Keratinocyte (primary cell): ENCODE results near the gene EIF3B. TPM values are rescaled to one million over a fixed set of nuclear protein-coding genes. Genes with fewer than 3 reads are reported as not detected.

Source experiments
- DNase-seq: peaks from one replicate; pipeline ENCODE4 v3.0.0-alpha.2; 2011; ENCODE audit warnings: low read depth, missing footprints, low spot score
- FAIRE-seq: peaks from 2 replicates; lab custom pipeline; 2011; peaks lifted over from hg19 to GRCh38; lab: Jason Lieb, UNC
- H2AFZ ChIP-seq: 2 replicates; pipeline ENCODE4 v1.6.0; 2012; ENCODE audit warnings: low read length, control low read depth, inconsistent platforms; ENCODE audit not compliant: control insufficient read depth
- H3K27ac ChIP-seq: 2 replicates; pipeline ENCODE4 v1.5.1; 2011; ENCODE audit warnings: low read length; ENCODE audit not compliant: control insufficient read depth, insufficient read depth
- H3K27me3 ChIP-seq: 3 replicates; pipeline ENCODE4 v1.6.0; 2011; ENCODE audit warnings: low read length; ENCODE audit not compliant: control insufficient read depth, insufficient read depth; ENCODE audit errors: extremely low read depth
- H3K36me3 ChIP-seq, 2 experiments: 2 replicates in 1 of 2; 3 replicates in 1 of 2; pipeline ENCODE4 v1.5.1; 2011; ENCODE audit warnings: low read length in 2 of 2, mild to moderate bottlenecking in 1 of 2; ENCODE audit not compliant: control insufficient read depth in 2 of 2, insufficient read depth in 2 of 2; ENCODE audit errors: extremely low read depth in 1 of 2
- H3K4me1 ChIP-seq: 3 replicates; pipeline ENCODE4 v1.5.1; 2011; ENCODE audit warnings: low read length; ENCODE audit not compliant: control insufficient read depth, insufficient read depth; ENCODE audit errors: extremely low read depth
- H3K4me2 ChIP-seq: 3 replicates; pipeline ENCODE4 v1.6.0; 2011; ENCODE audit warnings: low read depth, low read length; ENCODE audit not compliant: control insufficient read depth, insufficient read depth; ENCODE audit errors: extremely low read depth
- H3K4me3 ChIP-seq, 3 experiments: fragments of 200-600 bp in 1 of 3; sonication (generic) in 1 of 3; 2 replicates in 2 of 3; 3 replicates in 1 of 3; pipeline ENCODE4 v1.5.1; 2011 to 2016; ENCODE audit warnings: low read length in 3 of 3, mild to moderate bottlenecking in 3 of 3, control low read depth in 2 of 3, inconsistent platforms in 1 of 3, low read depth in 1 of 3, mixed read lengths in 1 of 3, mixed run types in 1 of 3, moderate library complexity in 1 of 3; ENCODE audit not compliant: control insufficient read depth in 2 of 3, insufficient read depth in 2 of 3; ENCODE audit errors: extremely low read depth in 1 of 3
- H3K79me2 ChIP-seq: 2 replicates; pipeline ENCODE4 v1.6.0; 2012; ENCODE audit warnings: low read length; ENCODE audit not compliant: control insufficient read depth, insufficient read depth
- H3K9ac ChIP-seq: 3 replicates; pipeline ENCODE4 v1.6.0; 2011; ENCODE audit warnings: low read length; ENCODE audit not compliant: control insufficient read depth, insufficient read depth; ENCODE audit errors: extremely low read depth
- H3K9me1 ChIP-seq: 3 replicates; pipeline ENCODE4 v1.6.0; 2011; ENCODE audit warnings: low read length; ENCODE audit not compliant: control insufficient read depth, insufficient read depth; ENCODE audit errors: extremely low read depth
- H3K9me3 ChIP-seq: 2 replicates; pipeline ENCODE4 v1.5.1; 2012; ENCODE audit warnings: low read depth, low read length; ENCODE audit not compliant: control insufficient read depth
- H4K20me1 ChIP-seq: 3 replicates; pipeline ENCODE4 v1.6.0; 2011; ENCODE audit warnings: low read length; ENCODE audit not compliant: control insufficient read depth, insufficient read depth; ENCODE audit errors: extremely low read depth
- EZH2 ChIP-seq: IDR thresholded peaks from one replicate; pipeline ENCODE4 v1.6.1; 2012; ENCODE audit warnings: inconsistent platforms, mild to moderate bottlenecking, low read length, moderate library complexity
- dilution Hi-C: fragments of 300-500 bp; cut with MboI; formaldehyde crosslinking; loops from one replicate; pipeline ENCODE4 v1.7.0; 2020; ENCODE audit warnings: low sequenced_read_pairs; ENCODE audit not compliant: extremely low pct_ligation_motif_present
- polyA plus RNA-seq, 5 experiments: library from polyadenylated mRNA; depleted of rRNA in 3 of 5; stranded (reverse) in 3 of 5; stranded (forward) in 1 of 5; unstranded in 1 of 5; fragments of >200 nt; gene quantifications; 1 replicate in 1 of 5; 2 replicates in 3 of 5; 3 replicates in 1 of 5; pipeline versions ENCODE4 v1.2.1 to v1.2.3, GENCODE V29; 2011 to 2012; ENCODE audit warnings: missing spikeins in 2 of 5, low read depth in 1 of 5, low replicate concordance in 1 of 5
- TF ChIP-seq, protein P1 (sequence below), 3 experiments: IDR thresholded peaks in 1 of 3; conservative IDR thresholded peaks in 1 of 3; optimal IDR thresholded peaks in 1 of 3; 2 replicates in 2 of 3; 3 replicates in 1 of 3; pipeline versions ENCODE3 to v1.5.1; 2011; ENCODE audit warnings: low read length in 3 of 3, mild to moderate bottlenecking in 3 of 3, moderate library complexity in 2 of 3, control low read depth in 1 of 3, inconsistent platforms in 1 of 3; ENCODE audit not compliant: insufficient read depth in 2 of 3; ENCODE audit errors: extremely low read depth in 1 of 3

The EIF3B gene
- polyA plus RNA-seq, 1 donor (not counting 4 experiments of a cell fraction or from before 2014, with no cell fraction given) = 169 TPM

DNA sequence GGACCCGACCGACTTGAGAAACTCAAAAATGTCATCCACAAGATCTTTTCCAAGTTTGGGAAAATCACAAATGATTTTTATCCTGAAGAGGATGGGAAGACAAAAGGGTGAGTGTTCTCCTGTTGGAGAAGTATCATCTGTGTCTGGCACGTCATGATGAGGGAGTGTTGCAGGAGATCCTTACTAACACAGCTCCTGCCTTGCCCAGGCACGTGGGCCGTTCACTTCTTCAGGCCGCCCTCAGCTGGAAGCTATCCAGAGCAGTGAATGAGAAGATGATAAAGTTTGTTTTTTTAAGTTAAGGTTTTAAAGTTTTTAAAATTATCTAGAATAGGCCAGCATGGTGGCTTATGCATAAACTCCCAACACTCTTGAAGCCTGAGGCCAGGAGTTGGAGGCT is 6.2 kb downstream of the EIF3B start:
- H3K9ac ChIP-seq = no peak overlapping the region
- H3K79me2 ChIP-seq = peaks cover 75% of the 10 kb centered on the region

DNA sequence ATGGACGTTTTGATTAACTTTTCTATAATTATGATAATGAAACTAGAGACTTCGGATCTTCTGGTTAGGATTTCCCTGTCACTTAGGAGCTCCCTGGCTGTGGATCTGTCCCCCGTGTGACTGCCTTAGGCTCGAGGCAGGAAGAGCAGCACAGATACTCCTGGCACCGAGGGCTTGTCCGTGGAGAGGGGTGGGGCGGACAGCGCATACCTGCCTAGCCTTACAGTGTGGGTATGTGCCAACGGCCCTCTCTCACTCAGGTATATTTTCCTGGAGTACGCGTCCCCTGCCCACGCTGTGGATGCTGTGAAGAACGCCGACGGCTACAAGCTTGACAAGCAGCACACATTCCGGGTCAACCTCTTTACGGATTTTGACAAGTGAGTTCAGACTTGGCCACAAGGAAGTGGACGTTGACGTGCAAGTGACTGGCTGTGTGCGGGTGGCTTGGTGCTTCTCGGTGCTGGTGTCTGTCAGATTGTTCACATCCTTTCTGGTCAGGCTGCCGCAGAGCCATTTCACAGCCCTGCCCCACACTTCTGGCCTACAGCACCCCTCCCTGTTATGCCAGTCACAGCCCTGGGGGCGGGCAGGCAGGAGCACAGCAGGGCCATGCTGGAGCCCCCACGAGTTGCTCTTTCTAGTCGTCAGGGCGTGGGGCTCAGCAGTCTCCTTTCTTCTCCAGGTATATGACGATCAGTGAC is 7.9 kb downstream of the EIF3B start:
- Histone ChIP-seq H3K9me1 (no peaks in the 10 kb centered on the region), H3K27ac (no peak overlapping the region), H3K27me3 (no peaks in the 10 kb centered on the region), H3K4me1 (peaks cover 11% of the 10 kb centered on the region), H3K9me3 (no peaks in the 10 kb centered on the region), H3K4me2 (no peak overlapping the region), H3K36me3 (peaks cover 31 to 58% of the 10 kb centered on the region in 2 experiments), H2AFZ (no peak overlapping the region), H3K9ac (no peak overlapping the region), H3K79me2 (peaks cover 62% of the 10 kb centered on the region), H4K20me1 (peaks cover 28% of the 10 kb centered on the region), H3K4me3 (no peak overlapping the region)
- FAIRE-seq (no peak), DNase-seq (no peak)
- TF ChIP-seq, protein P1, sequence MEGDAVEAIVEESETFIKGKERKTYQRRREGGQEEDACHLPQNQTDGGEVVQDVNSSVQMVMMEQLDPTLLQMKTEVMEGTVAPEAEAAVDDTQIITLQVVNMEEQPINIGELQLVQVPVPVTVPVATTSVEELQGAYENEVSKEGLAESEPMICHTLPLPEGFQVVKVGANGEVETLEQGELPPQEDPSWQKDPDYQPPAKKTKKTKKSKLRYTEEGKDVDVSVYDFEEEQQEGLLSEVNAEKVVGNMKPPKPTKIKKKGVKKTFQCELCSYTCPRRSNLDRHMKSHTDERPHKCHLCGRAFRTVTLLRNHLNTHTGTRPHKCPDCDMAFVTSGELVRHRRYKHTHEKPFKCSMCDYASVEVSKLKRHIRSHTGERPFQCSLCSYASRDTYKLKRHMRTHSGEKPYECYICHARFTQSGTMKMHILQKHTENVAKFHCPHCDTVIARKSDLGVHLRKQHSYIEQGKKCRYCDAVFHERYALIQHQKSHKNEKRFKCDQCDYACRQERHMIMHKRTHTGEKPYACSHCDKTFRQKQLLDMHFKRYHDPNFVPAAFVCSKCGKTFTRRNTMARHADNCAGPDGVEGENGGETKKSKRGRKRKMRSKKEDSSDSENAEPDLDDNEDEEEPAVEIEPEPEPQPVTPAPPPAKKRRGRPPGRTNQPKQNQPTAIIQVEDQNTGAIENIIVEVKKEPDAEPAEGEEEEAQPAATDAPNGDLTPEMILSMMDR (optimal IDR thresholded peaks at IDR 0.05 in 1 of 3, IDR thresholded peaks at IDR 0.05 in 1 of 3, conservative IDR thresholded peaks at IDR 0.05 in 1 of 3; ENCODE audit: extremely low read depth in 1 of 3, insufficient read depth in 2 of 3, low read length in 3 of 3) = no peak
- no peak for TF ChIP-seq EZH2
- dilution Hi-C loops = no loop called here

More for the DNA sequence above, 6.2 kb downstream of the EIF3B start:
- Histone ChIP-seq H4K20me1 (peaks cover 32% of the 10 kb centered on the region), H3K9me3 (no peaks in the 10 kb centered on the region), H3K4me3 (no peak overlapping the region), H3K9me1 (no peaks in the 10 kb centered on the region), H2AFZ (no peak overlapping the region), H3K4me1 (peaks cover 25% of the 10 kb centered on the region), H3K27ac (peak overlapping the region; percentile 56), H3K4me2 (no peak overlapping the region), H3K27me3 (no peaks in the 10 kb centered on the region), H3K36me3 (peaks cover 27 to 54% of the 10 kb centered on the region in 2 experiments)
- TF ChIP-seq, protein P1 (optimal IDR thresholded peaks at IDR 0.05 in 1 of 3, IDR thresholded peaks at IDR 0.05 in 1 of 3, conservative IDR thresholded peaks at IDR 0.05 in 1 of 3; ENCODE audit: extremely low read depth in 1 of 3, insufficient read depth in 2 of 3, low read length in 3 of 3) = no peak
- no peak for TF ChIP-seq EZH2
- no peak for DNase-seq
- dilution Hi-C loops = no loop called here
- FAIRE-seq = peak; percentile 48
